Measurements from ENCODE around the gene SIGLEC14. TPM values are rescaled to one million over a fixed set of nuclear protein-coding genes. Genes with fewer than 3 reads are reported as not detected.

Gene SIGLEC14
- not detected in 2 replicates for total RNA-seq

GRCh38 chr19:51646730-51647129 is at the start of gene SIGLEC14:
SIGLEC14 (minus strand) TSS chr19:51646825; CDS start chr19:51646759, 66 bp downstream.

GRCh38 chr19:51693260-51693659 is 46.6 kb upstream of the SIGLEC14 start, which contains the start of gene SPACA6:
SPACA6 (plus strand) TSS chr19:51693330; CDS start chr19:51693527, 197 bp downstream.

GRCh38 chr19:51630315-51630714 is 16.3 kb downstream of the SIGLEC14 start, which contains the start of gene SIGLEC5:
SIGLEC5 (minus strand) TSS chr19:51630401; CDS start chr19:51630335, 66 bp downstream.

Other genes starting within 250 kb of the SIGLEC14 start
- gene SIGLEC10, start 229.2 kb downstream of the SIGLEC14 start, total RNA-seq = not detected in 2 replicates
- gene SIGLEC8, start 188.4 kb downstream of the SIGLEC14 start, total RNA-seq = not detected in 2 replicates
- gene CEACAM18, start 168.3 kb downstream of the SIGLEC14 start, total RNA-seq = not detected in 2 replicates
- not detected in 2 replicates for gene SIGLEC12, start 145.0 kb downstream of the SIGLEC14 start, total RNA-seq
- not detected in 2 replicates for gene SIGLEC6, start 115.2 kb downstream of the SIGLEC14 start, total RNA-seq
- gene ZNF175, start 75.5 kb downstream of the SIGLEC14 start, total RNA-seq = 1.6 and 2.4 TPM in 2 replicates
- not detected in 2 replicates for gene SIGLEC5, start 16.4 kb downstream of the SIGLEC14 start, total RNA-seq
- gene SPACA6, start 46.5 kb upstream of the SIGLEC14 start, total RNA-seq = 8.1 and 13.1 TPM in 2 replicates
- gene HAS1, start 77.2 kb upstream of the SIGLEC14 start, total RNA-seq = 0.33 TPM in 1 of 2 replicates, not detected in the other
- gene FPR1, start 105.1 kb upstream of the SIGLEC14 start, total RNA-seq = 0.81 TPM in 1 of 2 replicates, not detected in the other
- not detected in 2 replicates for gene FPR2, start 114.4 kb upstream of the SIGLEC14 start, total RNA-seq
- gene FPR3, start 148.3 kb upstream of the SIGLEC14 start, total RNA-seq = not detected in 2 replicates
- gene ZNF577, start 241.1 kb upstream of the SIGLEC14 start, total RNA-seq = 2.5 and 4.4 TPM in 2 replicates

All from mesangial cell (primary cell).